Kidney (tissue), 14 donors: ENCODE data around the gene KIF1C. TPM values are rescaled to one million over a fixed set of nuclear protein-coding genes. Genes with fewer than 3 reads are reported as not detected.

ENCODE experiments used
- DNase-seq, 5 donors: peaks; one replicate each; pipeline ENCODE4 v3.0.0-alpha.2; 2013 to 2020
- FAIRE-seq: peaks from 2 replicates; lab custom pipeline; 2012; peaks lifted over from hg19 to GRCh38; lab: Jason Lieb, UNC
- H3K27ac ChIP-seq, 2 donors: one replicate each; pipeline ENCODE4 v1.7.0; 2013; ENCODE audit warnings: low read depth in 2 of 2, low read length in 2 of 2, inconsistent platforms in 1 of 2
- H3K27me3 ChIP-seq: one replicate; pipeline ENCODE4 v1.7.1; 2013; ENCODE audit warnings: low read length, inconsistent platforms; ENCODE audit not compliant: control insufficient read depth, insufficient read depth
- H3K36me3 ChIP-seq, 3 donors: one replicate each; pipeline versions ENCODE4 v1.7.0 to v1.7.1; 2013; ENCODE audit warnings: low read length in 3 of 3, control low read depth in 1 of 3, inconsistent platforms in 1 of 3; ENCODE audit not compliant: insufficient read depth in 3 of 3, control insufficient read depth in 2 of 3
- H3K4me1 ChIP-seq, 3 donors: one replicate each; pipeline versions ENCODE4 v1.7.0 to v1.7.1; 2013; ENCODE audit warnings: low read length in 3 of 3, inconsistent platforms in 1 of 3, low read depth in 1 of 3; ENCODE audit not compliant: control insufficient read depth in 2 of 3, insufficient read depth in 2 of 3
- H3K4me3 ChIP-seq, 3 donors: one replicate each; pipeline versions ENCODE4 v1.7.0 to v1.8.1; 2013; ENCODE audit warnings: low read length in 3 of 3, control low read depth in 1 of 3, inconsistent platforms in 1 of 3
- H3K9ac ChIP-seq, 3 donors: one replicate each; pipeline versions ENCODE4 v1.7.0 to v1.7.1; 2013; ENCODE audit warnings: low read length in 3 of 3, control low read depth in 1 of 3, inconsistent platforms in 1 of 3
- H3K9me3 ChIP-seq, 3 donors: one replicate each; pipeline versions ENCODE4 v1.7.0 to v1.7.1; 2013; ENCODE audit warnings: low read length in 3 of 3, control low read depth in 1 of 3, inconsistent platforms in 1 of 3; ENCODE audit not compliant: control insufficient read depth in 2 of 3, insufficient read depth in 1 of 3
- intact Hi-C: fragments of 100-400 bp; cut with DNase I; formaldehyde crosslinking; loops from one replicate; pipeline ENCODE4 v1.11.1; 2022
- polyA plus RNA-seq: library from polyadenylated mRNA; stranded (reverse); fragments of 350-450 nt; fragmentation: Illumina TruSeq; extraction: RNeasy Lipid Tissue Mini Kit (QIAGEN cat#74804); gene quantifications from one replicate; pipeline ENCODE4 v1.2.3, GENCODE V29; 2014; ENCODE audit warnings: low read depth, low replicate concordance; ENCODE audit not compliant: insufficient read depth
- total RNA-seq: library from RNA; stranded (reverse); fragmentation: NEBNext Ultra II Directional; extraction: Animal tissue kit (Norgen Biotek cat#: 25700); gene quantifications from one replicate; pipeline ENCODE4 v1.2.1, GENCODE V29; 2021
- TF ChIP-seq, protein P1 (sequence below): IDR thresholded peaks from 3 replicates; pipeline ENCODE4 v1.5.1; 2012; ENCODE audit warnings: mild to moderate bottlenecking, moderate library complexity, borderline replicate concordance; ENCODE audit not compliant: insufficient read depth; ENCODE audit errors: extremely low read depth
- donor health status: control.
- donor health status: control.
- donor health status: control.
- donor health status: control.
- donor health status: control.
- donor health status: DM: yes; HTN: yes; CAD: no.
- donor health status: Normal renal cell carcinoma (clear cell type).

KIF1C gene
- total and polyA plus RNA-seq, 2 donors from 2014 or later: 69.6 to 168 TPM

- no peak for FAIRE-seq
- H3K27ac ChIP-seq: no peak overlapping the region
Observed at GRCh38 chr17:4973256-4974114, 24.3 kb upstream of the KIF1C start.

GRCh38 chr17:4974115-4974670 lies 23.6 kb upstream of the KIF1C start:
- no peaks in the 10 kb centered on the region for H3K9me3 ChIP-seq
- peaks cover 3 to 14% (median 4%) of the 10 kb centered on the region in 3 donors for H3K4me1 ChIP-seq
- intact Hi-C loops: no loop called here
- H3K27ac ChIP-seq: no peak overlapping the region
- peaks cover 0 to 38% (median 27%) of the 10 kb centered on the region in 3 donors for H3K36me3 ChIP-seq
- peak in 1 of 5 donors; percentile 40 for DNase-seq
- TF ChIP-seq, protein P1, sequence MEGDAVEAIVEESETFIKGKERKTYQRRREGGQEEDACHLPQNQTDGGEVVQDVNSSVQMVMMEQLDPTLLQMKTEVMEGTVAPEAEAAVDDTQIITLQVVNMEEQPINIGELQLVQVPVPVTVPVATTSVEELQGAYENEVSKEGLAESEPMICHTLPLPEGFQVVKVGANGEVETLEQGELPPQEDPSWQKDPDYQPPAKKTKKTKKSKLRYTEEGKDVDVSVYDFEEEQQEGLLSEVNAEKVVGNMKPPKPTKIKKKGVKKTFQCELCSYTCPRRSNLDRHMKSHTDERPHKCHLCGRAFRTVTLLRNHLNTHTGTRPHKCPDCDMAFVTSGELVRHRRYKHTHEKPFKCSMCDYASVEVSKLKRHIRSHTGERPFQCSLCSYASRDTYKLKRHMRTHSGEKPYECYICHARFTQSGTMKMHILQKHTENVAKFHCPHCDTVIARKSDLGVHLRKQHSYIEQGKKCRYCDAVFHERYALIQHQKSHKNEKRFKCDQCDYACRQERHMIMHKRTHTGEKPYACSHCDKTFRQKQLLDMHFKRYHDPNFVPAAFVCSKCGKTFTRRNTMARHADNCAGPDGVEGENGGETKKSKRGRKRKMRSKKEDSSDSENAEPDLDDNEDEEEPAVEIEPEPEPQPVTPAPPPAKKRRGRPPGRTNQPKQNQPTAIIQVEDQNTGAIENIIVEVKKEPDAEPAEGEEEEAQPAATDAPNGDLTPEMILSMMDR: no peak
- no peaks in the 10 kb centered on the region for H3K27me3 ChIP-seq
- no peak for FAIRE-seq
- H3K9ac ChIP-seq: no peak overlapping the region
- H3K4me3 ChIP-seq: no peak overlapping the region

More at GRCh38 chr17:4973256-4974114, 24.3 kb upstream of the KIF1C start:
- Histone ChIP-seq H3K4me3 (no peak overlapping the region), H3K9me3 (no peaks in the 10 kb centered on the region), H3K9ac (no peak overlapping the region), H3K27me3 (no peaks in the 10 kb centered on the region), H3K36me3 (peaks cover 0 to 33% (median 24%) of the 10 kb centered on the region in 3 donors), H3K4me1 (peaks cover 3 to 19% (median 4%) of the 10 kb centered on the region in 3 donors)
- TF ChIP-seq, protein P1: no peak
- peak in 1 of 5 donors; percentile 66 for DNase-seq
- intact Hi-C loops: no loop called here

- Histone ChIP-seq H3K27ac (no peak overlapping the region), H3K9ac (no peak overlapping the region), H3K4me3 (no peak overlapping the region), H3K9me3 (no peaks in the 10 kb centered on the region), H3K4me1 (peaks cover 0 to 5% (median 2%) of the 10 kb centered on the region in 3 donors), H3K36me3 (peaks cover 0 to 39% (median 31%) of the 10 kb centered on the region in 3 donors), H3K27me3 (no peaks in the 10 kb centered on the region)
- no peak for DNase-seq
- intact Hi-C loops: no loop called here
- FAIRE-seq: no peak
- TF ChIP-seq, protein P1: no peak
Observed at GRCh38 chr17:4978726-4979125, 19.0 kb upstream of the KIF1C start.
